Vagina (tissue), 2 donors: Measurements from ENCODE around the gene FOXK1. TPM values are rescaled to one million over a fixed set of nuclear protein-coding genes. Genes with fewer than 3 reads are reported as not detected.

Experiments
- DNase-seq, 2 donors: peaks; one replicate each; pipeline ENCODE4 v3.0.0-alpha.2; 2017; ENCODE audit errors: extremely low spot score in 2 of 2
- H3K27ac ChIP-seq: fragments of 200-600 bp; sonication (generic); one replicate; pipeline ENCODE4 v1.5.1; 2019
- H3K27me3 ChIP-seq: fragments of 200-600 bp; sonication (generic); one replicate; pipeline ENCODE4 v1.5.1; 2019
- H3K36me3 ChIP-seq, 2 donors: fragments of 200-600 bp; sonication (generic); one replicate each; pipeline ENCODE4 v1.5.1; 2017 to 2019
- H3K4me1 ChIP-seq: fragments of 200-600 bp; sonication (generic); one replicate; pipeline ENCODE4 v1.5.1; 2019
- H3K4me3 ChIP-seq, 2 donors: fragments of 200-600 bp; sonication (generic); 1 replicate in 1 of 2; 2 replicates in 1 of 2; pipeline ENCODE4 v1.5.1; 2016 to 2019
- H3K9me3 ChIP-seq: fragments of 200-600 bp; sonication (generic); one replicate; pipeline ENCODE4 v1.5.1; 2019
- POLR2A ChIP-seq, 2 donors: fragments of 450-650 bp; IDR thresholded peaks; one replicate each; pipeline ENCODE4 v1.6.1; 2017; ENCODE audit warnings: antibody characterized with exemption in 2 of 2, mild to moderate bottlenecking in 2 of 2, moderate library complexity in 2 of 2
- POLR2AphosphoS5 ChIP-seq, 2 donors: sonication (generic); formaldehyde crosslinking; IDR thresholded peaks; one replicate each; pipeline ENCODE4 v1.9.0; 2017; ENCODE audit warnings: antibody characterized with exemption in 2 of 2, mild to moderate bottlenecking in 2 of 2, low read depth in 1 of 2; ENCODE audit not compliant: insufficient read depth in 1 of 2
- intact Hi-C: fragments of 100-400 bp; cut with DNase I; formaldehyde crosslinking; loops from one replicate; pipeline ENCODE4 v1.15.1; 2023
- total RNA-seq: library from RNA; depleted of rRNA; stranded (reverse); fragments of >200 nt; gene quantifications from one replicate; pipeline ENCODE4 v1.2.3, GENCODE V29; 2016
- TF ChIP-seq, protein P1 (sequence below), 3 experiments: fragments of 450-650 bp in 2 of 3; fragments of 200-600 bp in 1 of 3; sonication (generic) in 1 of 3; IDR thresholded peaks; one replicate each; pipeline ENCODE4 v1.5.1; 2017 to 2019; ENCODE audit warnings: antibody characterized with exemption in 3 of 3, mild to moderate bottlenecking in 2 of 3, moderate library complexity in 2 of 3

FOXK1 gene
- total RNA-seq, 1 donor from 2014 or later, result 28.5 TPM

DNA sequence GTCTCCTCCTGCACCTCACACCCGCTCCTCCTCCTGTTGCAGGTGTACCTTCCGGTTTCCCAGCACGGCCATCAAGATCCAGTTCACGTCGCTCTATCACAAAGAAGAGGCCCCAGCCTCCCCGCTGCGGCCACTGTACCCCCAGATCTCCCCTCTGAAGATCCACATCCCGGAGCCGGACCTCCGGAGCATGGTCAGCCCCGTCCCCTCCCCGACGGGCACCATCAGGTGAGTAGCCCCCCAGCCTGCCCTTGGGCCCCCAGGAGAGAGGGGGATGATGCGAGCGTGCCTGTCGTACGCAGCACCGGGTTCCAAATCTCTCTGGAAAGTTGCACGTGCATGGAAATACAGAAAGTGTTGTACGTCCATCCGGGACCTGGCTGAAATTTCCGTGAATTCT, 58.7 kb downstream of the FOXK1 start:
- TF ChIP-seq, protein P1, sequence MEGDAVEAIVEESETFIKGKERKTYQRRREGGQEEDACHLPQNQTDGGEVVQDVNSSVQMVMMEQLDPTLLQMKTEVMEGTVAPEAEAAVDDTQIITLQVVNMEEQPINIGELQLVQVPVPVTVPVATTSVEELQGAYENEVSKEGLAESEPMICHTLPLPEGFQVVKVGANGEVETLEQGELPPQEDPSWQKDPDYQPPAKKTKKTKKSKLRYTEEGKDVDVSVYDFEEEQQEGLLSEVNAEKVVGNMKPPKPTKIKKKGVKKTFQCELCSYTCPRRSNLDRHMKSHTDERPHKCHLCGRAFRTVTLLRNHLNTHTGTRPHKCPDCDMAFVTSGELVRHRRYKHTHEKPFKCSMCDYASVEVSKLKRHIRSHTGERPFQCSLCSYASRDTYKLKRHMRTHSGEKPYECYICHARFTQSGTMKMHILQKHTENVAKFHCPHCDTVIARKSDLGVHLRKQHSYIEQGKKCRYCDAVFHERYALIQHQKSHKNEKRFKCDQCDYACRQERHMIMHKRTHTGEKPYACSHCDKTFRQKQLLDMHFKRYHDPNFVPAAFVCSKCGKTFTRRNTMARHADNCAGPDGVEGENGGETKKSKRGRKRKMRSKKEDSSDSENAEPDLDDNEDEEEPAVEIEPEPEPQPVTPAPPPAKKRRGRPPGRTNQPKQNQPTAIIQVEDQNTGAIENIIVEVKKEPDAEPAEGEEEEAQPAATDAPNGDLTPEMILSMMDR (IDR thresholded peaks at IDR 0.05), result no peak
- no peak for TF ChIP-seq POLR2A (IDR thresholded peaks at IDR 0.05)
- TF ChIP-seq POLR2AphosphoS5 (IDR thresholded peaks at IDR 0.05; ENCODE audit: insufficient read depth in 1 of 2, low read depth in 1 of 2), result no peak
- no peak for DNase-seq
- Histone ChIP-seq H3K36me3 (peaks cover 0 to 20% of the 10 kb centered on the region in 2 donors), H3K4me1 (peaks cover 51% of the 10 kb centered on the region), H3K9me3 (no peaks in the 10 kb centered on the region), H3K27ac (no peak overlapping the region), H3K27me3 (no peaks in the 10 kb centered on the region), H3K4me3 (no peak overlapping the region)
- intact Hi-C loops, result no loop called here

DNA sequence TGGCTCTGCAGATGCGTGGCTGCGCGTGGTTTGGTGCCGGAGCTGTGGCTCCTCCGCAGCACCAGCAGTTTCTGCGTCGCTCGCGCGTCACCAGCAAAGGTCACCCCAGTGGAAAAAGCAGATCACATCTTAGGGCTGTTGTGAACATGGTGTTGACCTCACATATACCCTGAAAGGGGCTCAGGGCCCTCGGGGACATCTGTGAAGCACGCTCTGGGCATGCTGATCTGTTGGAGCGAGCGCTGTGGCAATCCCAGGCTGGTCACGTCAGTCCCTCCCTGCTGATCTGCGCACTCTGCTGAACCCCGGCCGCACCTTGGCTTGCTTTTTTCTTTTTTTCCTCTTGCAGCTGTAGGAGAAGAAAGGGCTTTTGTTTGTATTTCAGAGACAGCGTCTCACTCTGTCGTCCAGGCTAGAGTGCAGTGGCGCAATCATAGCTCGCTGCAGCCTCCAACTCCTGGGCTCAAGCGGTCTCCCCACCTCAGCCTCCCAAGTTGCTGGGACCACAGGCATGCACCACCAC, 60.0 kb downstream of the FOXK1 start:
- no peak for DNase-seq
- H3K4me1 ChIP-seq, result peaks cover 64% of the 10 kb centered on the region
- intact Hi-C loops, result no loop called here
- H3K27me3 ChIP-seq, result no peaks in the 10 kb centered on the region
- peaks cover 0 to 20% of the 10 kb centered on the region in 2 donors for H3K36me3 ChIP-seq
- H3K4me3 ChIP-seq, result no peak overlapping the region
- TF ChIP-seq, protein P1 (IDR thresholded peaks at IDR 0.05), result no peak
- H3K9me3 ChIP-seq, result no peaks in the 10 kb centered on the region
- no peak overlapping the region for H3K27ac ChIP-seq

DNA sequence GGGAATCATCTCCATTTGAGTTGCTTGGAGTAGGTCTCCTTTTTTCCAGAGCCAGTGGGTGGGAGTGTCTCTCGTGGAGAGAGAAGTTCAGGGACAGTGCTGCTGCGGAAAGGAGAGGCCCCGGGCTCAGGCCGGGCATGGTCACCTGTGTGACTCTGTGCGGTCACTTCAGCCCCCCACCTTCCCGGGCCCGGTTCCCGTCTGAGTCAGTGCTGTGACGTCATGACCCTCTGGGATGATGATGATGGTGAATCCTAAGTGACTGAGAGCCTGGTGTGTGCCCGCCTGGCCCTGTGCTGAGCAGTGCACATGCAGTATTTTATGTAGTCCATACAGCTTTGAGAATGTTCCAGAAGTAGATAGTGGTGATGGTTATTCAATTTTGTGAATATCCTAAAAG, 60.8 kb downstream of the FOXK1 start:
- peak overlapping the region; percentile 95 for H3K27ac ChIP-seq
- H3K4me1 ChIP-seq, result peaks cover 68% of the 10 kb centered on the region
- H3K4me3 ChIP-seq, result no peak overlapping the region
- no peaks in the 10 kb centered on the region for H3K27me3 ChIP-seq
- no peak for TF ChIP-seq POLR2A (IDR thresholded peaks at IDR 0.05)
- TF ChIP-seq, protein P1 (IDR thresholded peaks at IDR 0.05), result no peak
- no peak for TF ChIP-seq POLR2AphosphoS5 (IDR thresholded peaks at IDR 0.05; ENCODE audit: insufficient read depth in 1 of 2, low read depth in 1 of 2)
- no peak for DNase-seq
- no peaks in the 10 kb centered on the region for H3K9me3 ChIP-seq
- H3K36me3 ChIP-seq, result peaks cover 0 to 20% of the 10 kb centered on the region in 2 donors
- intact Hi-C loops, result no loop called here

DNA sequence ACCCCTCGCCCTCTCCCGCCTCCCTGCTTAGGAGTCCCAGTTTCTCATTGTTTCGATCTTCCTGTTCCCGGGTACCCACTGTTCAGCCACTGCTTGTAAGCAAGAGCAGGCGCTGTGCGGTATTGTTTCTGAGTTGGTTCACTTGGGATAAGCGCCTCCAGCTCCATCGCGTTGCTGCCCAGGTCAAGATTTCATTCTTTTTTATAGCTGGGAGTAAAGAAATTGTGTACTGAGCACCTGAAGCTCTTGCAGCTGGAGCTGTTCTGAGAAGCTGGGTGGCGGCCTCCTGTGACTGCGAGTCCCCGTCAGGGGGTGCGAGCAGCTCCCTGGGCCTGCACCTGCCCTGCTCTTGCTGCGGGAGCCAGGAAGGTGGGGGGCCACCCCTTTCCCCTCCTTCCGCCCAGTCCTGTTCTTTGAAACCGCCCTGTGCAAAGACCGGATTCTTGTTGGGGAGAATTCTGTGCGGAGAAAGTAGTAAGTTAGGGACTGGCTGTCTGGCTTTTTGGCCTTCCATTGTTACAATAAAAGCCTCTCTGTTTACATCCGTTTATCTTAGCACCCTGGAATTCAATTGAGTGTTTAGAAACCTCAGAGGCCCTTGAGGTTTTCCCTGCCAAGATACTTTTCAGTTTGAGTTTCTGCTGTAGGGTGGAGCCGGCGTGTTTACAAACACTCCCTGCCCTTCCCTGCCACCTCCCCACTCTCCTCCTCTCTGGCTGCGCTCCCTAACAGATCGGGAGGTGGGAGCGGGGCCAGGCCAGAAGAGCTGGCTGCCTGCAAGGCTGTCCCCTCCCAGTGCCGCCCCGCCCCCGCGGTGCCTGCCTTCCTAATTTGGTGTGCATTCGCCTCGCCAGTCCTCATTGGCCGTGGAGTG, 62.5 kb downstream of the FOXK1 start:
- peaks cover 56% of the 10 kb centered on the region for H3K4me1 ChIP-seq
- H3K4me3 ChIP-seq, result peak overlapping the region; percentile 29 to 41
- intact Hi-C loops, result no loop called here
- H3K36me3 ChIP-seq, result peaks cover 0 to 20% of the 10 kb centered on the region in 2 donors
- no peaks in the 10 kb centered on the region for H3K9me3 ChIP-seq
- DNase-seq, result peak in 1 of 2 donors; percentile 98
- H3K27me3 ChIP-seq, result no peaks in the 10 kb centered on the region
- H3K27ac ChIP-seq, result peak overlapping the region; percentile 95
- TF ChIP-seq, protein P1 (IDR thresholded peaks at IDR 0.05), result no peak
- TF ChIP-seq POLR2AphosphoS5 (IDR thresholded peaks at IDR 0.05; ENCODE audit: insufficient read depth in 1 of 2, low read depth in 1 of 2) (peak; percentile 93 to 96), POLR2A (IDR thresholded peaks at IDR 0.05) (no peak)
